Gastroesophageal sphincter (tissue), 3 donors: ENCODE data around the gene DOCK9.

Experiments used
- POLR2A ChIP-seq, 2 donors: fragments of 450-650 bp; IDR thresholded peaks; one replicate each; pipeline ENCODE4 v1.6.1; 2017; ENCODE audit warnings: antibody characterized with exemption in 2 of 2, mild to moderate bottlenecking in 2 of 2, moderate library complexity in 1 of 2
- POLR2AphosphoS5 ChIP-seq: sonication (generic); formaldehyde crosslinking; IDR thresholded peaks from one replicate; pipeline ENCODE4 v1.6.1; 2017; ENCODE audit warnings: antibody characterized with exemption
- TF ChIP-seq, protein P1 (sequence below), 4 experiments: fragments of 200-600 bp in 2 of 4; fragments of 450-650 bp in 2 of 4; sonication (generic) in 1 of 4; IDR thresholded peaks; one replicate each; pipeline ENCODE4 v1.5.1; 2017 to 2019; ENCODE audit warnings: antibody characterized with exemption in 4 of 4, mild to moderate bottlenecking in 2 of 4, moderate library complexity in 2 of 4

DNA sequence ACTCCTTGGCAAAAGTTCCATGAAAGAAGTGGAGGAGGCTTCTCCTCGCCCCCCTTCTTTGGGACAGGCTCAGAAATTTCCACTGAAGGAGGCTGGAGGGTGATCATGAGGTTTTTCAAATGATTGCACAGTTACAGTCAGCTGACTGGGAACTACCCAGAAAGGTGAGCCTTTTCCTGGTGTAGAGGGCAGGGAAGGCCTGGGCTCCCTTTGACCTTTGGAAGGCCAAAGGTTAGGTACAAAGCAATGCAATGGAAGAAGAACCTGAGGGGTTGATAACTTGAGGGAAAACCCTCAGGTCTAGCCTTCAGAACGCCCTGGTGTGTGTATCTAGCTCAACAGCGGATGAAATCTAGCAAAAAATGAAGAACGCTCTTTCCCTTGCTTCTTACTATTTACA, 175.3 kb downstream of the DOCK9 start:
- TF ChIP-seq POLR2AphosphoS5 (no peak), POLR2A (IDR thresholded peaks at IDR 0.05) (no peak)
- TF ChIP-seq, protein P1, sequence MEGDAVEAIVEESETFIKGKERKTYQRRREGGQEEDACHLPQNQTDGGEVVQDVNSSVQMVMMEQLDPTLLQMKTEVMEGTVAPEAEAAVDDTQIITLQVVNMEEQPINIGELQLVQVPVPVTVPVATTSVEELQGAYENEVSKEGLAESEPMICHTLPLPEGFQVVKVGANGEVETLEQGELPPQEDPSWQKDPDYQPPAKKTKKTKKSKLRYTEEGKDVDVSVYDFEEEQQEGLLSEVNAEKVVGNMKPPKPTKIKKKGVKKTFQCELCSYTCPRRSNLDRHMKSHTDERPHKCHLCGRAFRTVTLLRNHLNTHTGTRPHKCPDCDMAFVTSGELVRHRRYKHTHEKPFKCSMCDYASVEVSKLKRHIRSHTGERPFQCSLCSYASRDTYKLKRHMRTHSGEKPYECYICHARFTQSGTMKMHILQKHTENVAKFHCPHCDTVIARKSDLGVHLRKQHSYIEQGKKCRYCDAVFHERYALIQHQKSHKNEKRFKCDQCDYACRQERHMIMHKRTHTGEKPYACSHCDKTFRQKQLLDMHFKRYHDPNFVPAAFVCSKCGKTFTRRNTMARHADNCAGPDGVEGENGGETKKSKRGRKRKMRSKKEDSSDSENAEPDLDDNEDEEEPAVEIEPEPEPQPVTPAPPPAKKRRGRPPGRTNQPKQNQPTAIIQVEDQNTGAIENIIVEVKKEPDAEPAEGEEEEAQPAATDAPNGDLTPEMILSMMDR (IDR thresholded peaks at IDR 0.05) = no peak
